Measurements from ENCODE around the gene NRXN3. TPM values are rescaled to one million over a fixed set of nuclear protein-coding genes. Genes with fewer than 3 reads are reported as not detected.

The NRXN3 gene
- total RNA-seq, 1 experiment from 2014 or later, result 0.59 TPM

- no peak for DNase-seq (ENCODE audit: low spot score)
Observed at GRCh38 chr14:79802093-79802492, 1631.9 kb downstream of the NRXN3 start.

DNA sequence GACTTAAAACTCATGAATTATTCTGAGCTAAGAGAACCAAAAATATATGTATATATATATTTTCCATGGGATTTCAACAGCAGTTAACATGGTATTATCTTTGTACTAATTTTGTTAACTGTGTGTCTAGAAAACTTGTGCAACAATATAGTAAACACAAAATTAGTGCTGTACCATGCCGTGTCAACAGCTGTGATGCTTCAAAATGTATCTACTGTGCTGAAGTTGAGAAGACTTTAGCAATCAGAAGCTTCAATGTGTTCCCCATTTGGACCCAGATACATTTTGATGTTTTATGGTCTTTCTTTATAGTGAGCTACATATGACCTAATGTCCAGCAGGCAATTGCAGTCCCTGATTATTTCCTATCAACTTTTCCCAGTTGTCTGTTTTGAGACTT, 1635.5 kb downstream of the NRXN3 start:
- no peak for DNase-seq (ENCODE audit: low spot score)

- DNase-seq (ENCODE audit: low spot score), result peak; percentile 5
Observed at GRCh38 chr14:79809849-79810612, 1639.9 kb downstream of the NRXN3 start.

- DNase-seq (ENCODE audit: low spot score), result no peak
Observed at GRCh38 chr14:79820866-79821535, 1650.8 kb downstream of the NRXN3 start.

DNA sequence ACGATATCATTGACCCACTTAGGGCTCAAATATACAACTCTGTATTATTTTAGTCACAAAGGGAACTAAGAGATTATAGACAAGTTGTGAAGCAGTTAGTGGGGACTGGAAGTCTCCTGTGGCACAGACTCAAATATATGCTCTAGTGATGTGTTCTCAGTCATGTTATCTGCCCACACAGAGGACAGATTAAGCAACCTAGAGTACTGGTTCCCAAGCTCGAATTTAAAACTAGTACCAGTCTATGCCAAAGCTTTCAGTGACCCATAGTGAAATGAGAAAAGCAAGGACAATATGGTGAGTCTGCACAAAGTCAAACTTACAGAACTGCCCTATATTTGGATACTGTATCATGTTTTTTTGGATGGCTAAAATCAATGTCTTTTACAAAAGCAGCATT, 1651.9 kb downstream of the NRXN3 start:
- no peak for DNase-seq (ENCODE audit: low spot score)

GRCh38 chr14:79825046-79825521, 1654.9 kb downstream of the NRXN3 start:
- peak; percentile 10 for DNase-seq (ENCODE audit: low spot score)

DNA sequence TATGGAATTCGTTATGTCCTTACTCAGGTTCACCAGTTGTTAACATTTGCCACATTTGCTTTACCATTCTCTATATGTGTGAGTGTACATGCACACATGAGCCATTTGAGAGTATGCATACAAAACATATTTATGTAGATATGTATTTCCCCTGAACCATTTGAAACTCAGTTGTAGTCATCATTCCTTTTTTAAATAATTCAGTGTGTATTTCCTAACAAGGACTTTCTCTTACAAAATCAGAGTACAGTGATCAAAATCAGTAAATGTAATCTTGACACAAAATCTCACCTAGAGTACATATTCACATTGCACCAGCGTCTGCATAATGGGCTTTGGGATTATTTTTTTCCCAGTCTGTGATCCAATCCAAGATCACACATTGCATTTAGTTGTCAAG, 1656.2 kb downstream of the NRXN3 start:
- no peak for DNase-seq (ENCODE audit: low spot score)

DNA sequence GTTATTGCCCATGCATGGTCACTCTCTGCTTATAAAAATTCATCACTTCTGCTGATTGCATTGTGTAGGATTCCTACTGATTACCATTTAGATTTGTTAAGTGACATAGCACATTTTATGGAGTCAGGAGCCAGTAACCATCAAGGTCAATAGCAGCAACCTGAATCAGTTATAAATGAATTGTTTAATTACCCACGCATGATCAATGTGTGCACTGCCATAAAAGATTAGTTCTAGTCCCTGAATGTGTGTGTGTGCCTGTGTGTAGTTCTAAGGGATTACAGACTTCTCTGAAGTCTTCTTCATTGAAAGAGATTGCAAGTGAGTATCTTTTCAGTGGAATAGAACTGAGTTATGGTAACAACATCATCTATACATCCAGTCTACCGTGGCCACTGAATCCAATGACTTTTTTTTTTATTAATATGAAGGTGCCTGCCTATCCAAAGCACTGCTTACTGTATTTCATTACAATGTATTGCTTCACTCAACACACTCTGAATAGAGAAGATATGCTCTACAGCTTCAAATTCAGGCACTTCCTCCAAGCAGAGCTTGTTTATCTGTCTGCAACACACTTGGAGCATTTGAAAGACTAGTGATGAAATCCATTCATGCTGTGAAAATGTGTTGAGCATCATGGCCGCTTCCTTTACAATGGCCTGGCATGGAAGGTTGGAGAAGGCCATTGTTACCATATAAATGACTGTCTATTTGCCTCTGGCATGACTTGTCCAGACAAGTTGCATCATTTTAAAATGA, 1659.4 kb downstream of the NRXN3 start:
- DNase-seq (ENCODE audit: low spot score), result no peak

GRCh38 chr14:79831195-79831892, 1661.2 kb downstream of the NRXN3 start:
- no peak for DNase-seq (ENCODE audit: low spot score)

DNA sequence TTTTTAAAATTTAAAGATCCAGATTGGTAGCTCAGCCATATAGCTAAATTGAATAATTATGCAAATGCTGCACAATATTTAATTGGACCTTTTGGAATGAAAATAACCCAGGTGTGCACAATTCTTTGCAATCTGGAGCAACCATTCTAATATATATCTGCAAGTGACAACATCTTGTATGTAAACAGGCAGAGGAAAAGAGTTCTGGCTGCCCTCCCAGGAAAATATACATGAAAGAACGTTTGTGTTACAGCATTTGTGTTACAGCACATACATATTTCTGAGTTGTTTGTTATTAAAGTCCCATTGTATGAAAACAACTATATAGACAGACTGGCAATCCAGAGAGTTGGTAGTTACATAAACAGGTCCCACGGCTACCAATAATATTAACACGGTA, 1663.6 kb downstream of the NRXN3 start:
- no peak for DNase-seq (ENCODE audit: low spot score)

DNA sequence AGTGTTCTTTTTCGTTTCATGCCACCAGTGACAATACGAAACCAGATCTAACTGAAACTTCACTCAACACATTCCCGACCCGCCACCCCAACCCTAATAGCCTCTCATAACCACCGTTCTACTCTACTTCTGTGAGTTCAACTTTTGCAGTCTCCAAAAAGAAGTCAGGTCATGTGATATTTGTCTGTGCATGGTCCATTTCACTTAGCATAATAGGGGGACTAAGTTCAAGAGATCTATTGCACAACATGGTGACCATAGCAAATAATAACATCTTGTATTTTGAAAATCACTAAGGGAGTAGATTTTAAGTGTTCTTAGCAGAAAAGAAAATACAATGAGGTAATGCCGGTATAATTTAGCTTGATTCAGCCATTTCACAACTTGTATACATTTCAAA, 1664.7 kb downstream of the NRXN3 start:
- no peak for DNase-seq (ENCODE audit: low spot score)

DNA sequence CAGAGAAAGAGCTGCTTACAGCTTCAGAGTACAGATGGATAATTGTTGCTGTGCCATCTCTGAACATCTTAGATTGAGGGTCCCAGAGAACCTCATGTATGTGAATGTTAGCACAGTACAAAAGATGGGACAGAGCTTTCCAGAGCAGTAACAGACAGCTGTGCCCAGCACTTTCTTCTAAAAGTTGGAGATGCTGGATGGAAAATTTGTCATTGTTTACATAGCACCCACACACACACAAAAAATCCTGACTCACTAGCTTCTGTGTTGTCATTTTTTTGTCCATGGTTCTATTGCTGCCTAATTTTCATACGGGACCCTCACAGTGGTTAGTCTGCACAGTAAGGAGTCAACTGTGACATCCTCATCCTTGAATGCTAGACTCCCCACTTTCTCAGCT, 1666.4 kb downstream of the NRXN3 start:
- no peak for DNase-seq (ENCODE audit: low spot score)

DNA sequence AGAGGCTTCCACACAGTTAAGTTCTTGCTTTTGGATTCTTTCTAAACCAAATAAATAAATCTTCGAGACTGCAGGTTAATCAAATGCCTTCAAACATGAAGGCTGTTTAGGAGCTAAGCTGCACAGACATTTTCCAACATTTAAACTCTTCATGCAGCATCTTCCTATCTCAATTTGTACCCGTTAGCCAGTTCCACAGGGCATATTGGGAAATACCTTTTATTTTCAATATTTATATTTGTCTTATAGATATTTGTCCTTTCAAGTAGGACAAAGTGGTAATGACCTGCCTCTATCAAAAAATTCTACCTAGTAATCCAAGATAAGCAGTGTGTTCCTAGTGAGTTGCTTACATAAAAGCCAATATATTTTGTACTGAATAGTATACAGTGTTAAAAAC, 1667.5 kb downstream of the NRXN3 start:
- DNase-seq (ENCODE audit: low spot score), result no peak

DNA sequence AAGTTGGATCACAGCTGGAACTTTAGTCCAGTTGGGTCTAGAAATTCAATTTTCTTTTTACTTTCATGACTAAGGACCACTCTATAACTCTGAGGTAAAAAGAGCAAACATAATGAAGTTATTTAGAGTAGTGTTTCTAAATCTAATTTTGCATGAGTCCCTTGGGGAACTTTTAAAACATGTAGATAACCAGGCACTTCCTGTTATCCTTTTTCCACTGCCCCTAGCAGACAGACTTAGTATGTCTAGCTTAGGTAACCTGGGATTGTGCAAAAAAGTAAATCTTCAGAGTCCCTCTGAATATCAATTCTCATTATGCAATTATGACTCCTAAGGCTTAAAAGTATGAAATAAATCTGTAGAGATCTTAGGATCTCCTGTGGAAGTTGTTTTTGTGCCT, 1669.9 kb downstream of the NRXN3 start:
- no peak for DNase-seq (ENCODE audit: low spot score)

- DNase-seq (ENCODE audit: low spot score), result no peak
Observed at GRCh38 chr14:79840831-79841230, 1670.7 kb downstream of the NRXN3 start.

- no peak for DNase-seq (ENCODE audit: low spot score)
Observed at GRCh38 chr14:79841433-79841832, 1671.3 kb downstream of the NRXN3 start.

- peak; percentile 75 for DNase-seq (ENCODE audit: low spot score)
Observed at GRCh38 chr14:79842270-79842669, 1672.1 kb downstream of the NRXN3 start.

- no peak for DNase-seq (ENCODE audit: low spot score)
Observed at GRCh38 chr14:79852950-79853744, 1683.0 kb downstream of the NRXN3 start.

- no peak for DNase-seq (ENCODE audit: low spot score)
Observed at GRCh38 chr14:79855789-79856188, 1685.6 kb downstream of the NRXN3 start.

DNA sequence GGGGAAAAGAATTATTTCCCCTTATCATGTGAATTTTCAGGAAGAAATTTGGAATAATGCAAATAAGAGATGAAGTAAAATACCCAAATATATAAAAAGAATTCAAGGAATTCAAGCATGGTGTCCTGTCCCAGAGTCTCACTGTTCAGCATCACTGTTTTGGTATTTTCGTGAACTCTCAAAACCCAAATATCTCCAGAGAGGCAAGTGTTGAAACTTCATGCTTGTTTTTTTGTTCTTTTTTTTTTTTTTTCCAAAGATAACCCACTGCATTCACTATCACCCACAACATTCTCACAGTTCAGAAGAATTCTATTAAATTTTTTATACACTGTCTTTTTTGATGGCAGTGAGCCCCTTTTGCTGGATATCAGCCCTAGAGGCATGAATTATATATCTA, 1686.2 kb downstream of the NRXN3 start:
- no peak for DNase-seq (ENCODE audit: low spot score)

DNA sequence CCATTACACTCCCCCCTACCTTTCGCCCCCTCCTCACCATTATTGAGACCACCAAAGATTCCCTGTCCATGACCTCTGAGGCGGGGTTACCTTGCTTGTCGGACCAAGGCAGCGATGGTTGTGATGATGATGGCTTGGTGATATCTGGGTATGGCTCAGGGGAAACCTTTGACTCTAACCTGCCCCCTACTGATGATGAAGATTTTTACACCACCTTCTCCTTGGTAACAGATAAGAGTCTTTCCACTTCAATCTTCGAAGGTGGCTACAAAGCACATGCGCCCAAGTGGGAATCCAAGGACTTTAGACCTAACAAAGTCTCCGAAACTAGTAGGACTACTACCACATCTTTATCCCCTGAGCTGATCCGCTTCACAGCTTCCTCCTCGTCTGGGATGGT, 1690.9 kb downstream of the NRXN3 start:
- no peak for DNase-seq (ENCODE audit: low spot score)

All from A172 (cell line).